PC-3 (cell line): ENCODE results near the gene BTD.

Experiments used
- EZH2 ChIP-seq: fragments of 300-600 bp; sonication (generic); IDR thresholded peaks from one replicate; pipeline ENCODE4 v1.6.1; 2017; ENCODE audit warnings: antibody characterized with exemption, mild to moderate bottlenecking, low read length; ENCODE audit not compliant: unreplicated experiment
- TF ChIP-seq, protein P1 (sequence below): fragments of 300-600 bp; sonication (generic); conservative IDR thresholded peaks from 2 replicates; pipeline ENCODE4 v1.5.1; 2017; ENCODE audit warnings: antibody characterized with exemption, low read depth, mild to moderate bottlenecking, low read length

DNA sequence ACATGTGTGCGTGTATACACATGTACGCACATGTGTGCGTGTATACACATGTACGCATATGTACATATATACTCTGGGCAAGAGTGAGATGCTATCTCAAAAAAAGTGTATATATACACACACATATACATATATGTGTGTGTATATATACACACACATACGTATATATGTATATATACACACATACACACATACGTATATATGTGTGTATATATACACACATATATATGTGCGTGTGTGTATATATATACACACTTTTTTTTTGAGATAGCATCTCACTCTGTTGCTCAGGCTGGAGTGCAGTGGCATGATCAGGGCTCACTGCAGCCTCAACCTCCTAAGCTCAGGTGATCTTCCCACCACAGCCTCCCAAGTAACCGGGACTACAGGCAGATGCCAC, 8.6 kb upstream of the BTD start:
- TF ChIP-seq, protein P1, sequence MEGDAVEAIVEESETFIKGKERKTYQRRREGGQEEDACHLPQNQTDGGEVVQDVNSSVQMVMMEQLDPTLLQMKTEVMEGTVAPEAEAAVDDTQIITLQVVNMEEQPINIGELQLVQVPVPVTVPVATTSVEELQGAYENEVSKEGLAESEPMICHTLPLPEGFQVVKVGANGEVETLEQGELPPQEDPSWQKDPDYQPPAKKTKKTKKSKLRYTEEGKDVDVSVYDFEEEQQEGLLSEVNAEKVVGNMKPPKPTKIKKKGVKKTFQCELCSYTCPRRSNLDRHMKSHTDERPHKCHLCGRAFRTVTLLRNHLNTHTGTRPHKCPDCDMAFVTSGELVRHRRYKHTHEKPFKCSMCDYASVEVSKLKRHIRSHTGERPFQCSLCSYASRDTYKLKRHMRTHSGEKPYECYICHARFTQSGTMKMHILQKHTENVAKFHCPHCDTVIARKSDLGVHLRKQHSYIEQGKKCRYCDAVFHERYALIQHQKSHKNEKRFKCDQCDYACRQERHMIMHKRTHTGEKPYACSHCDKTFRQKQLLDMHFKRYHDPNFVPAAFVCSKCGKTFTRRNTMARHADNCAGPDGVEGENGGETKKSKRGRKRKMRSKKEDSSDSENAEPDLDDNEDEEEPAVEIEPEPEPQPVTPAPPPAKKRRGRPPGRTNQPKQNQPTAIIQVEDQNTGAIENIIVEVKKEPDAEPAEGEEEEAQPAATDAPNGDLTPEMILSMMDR = no peak
- TF ChIP-seq EZH2 = no peak
